ENCODE data around the gene MYL10.

DNA sequence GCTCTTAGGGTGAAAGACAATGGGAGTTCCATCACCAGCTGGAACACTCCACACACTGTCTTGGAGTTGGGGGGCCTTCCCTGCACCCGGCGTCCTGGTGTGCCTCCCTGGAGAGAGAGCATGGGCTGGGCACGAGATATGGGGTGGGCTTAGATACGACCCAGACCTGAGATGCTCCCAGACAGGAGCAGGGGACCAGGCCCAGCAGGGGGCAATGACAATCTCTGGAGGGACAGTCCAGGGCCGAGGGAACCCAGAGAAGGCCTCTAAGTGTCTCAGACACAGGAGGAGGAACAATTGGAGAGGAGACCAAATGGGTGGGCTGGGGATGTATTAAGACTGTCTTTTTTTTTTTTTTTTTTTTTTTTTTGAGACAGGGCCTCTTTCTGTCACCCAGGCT lies 40.0 kb downstream of the MYL10 start:
- TF ChIP-seq SMC3 (IDR thresholded peaks at IDR 0.05; ENCODE audit: borderline replicate concordance, low read length) (no peak), EZH2 (IDR thresholded peaks at IDR 0.05; ENCODE audit: borderline replicate concordance, control insufficient read depth, low read depth, low read length) (no peak), POLR2AphosphoS5 (IDR thresholded peaks at IDR 0.05; ENCODE audit: low read length) (no peak), POLR2A (IDR thresholded peaks at IDR 0.05; ENCODE audit: low read depth, low read length) (no peak), CREB1 (IDR thresholded peaks at IDR 0.05; ENCODE audit: low read depth) (no peak), CBFB (IDR thresholded peaks at IDR 0.05; ENCODE audit: low read depth) (no peak), FOXK2 (IDR thresholded peaks at IDR 0.05) (no peak)
- TF ChIP-seq, protein P1, sequence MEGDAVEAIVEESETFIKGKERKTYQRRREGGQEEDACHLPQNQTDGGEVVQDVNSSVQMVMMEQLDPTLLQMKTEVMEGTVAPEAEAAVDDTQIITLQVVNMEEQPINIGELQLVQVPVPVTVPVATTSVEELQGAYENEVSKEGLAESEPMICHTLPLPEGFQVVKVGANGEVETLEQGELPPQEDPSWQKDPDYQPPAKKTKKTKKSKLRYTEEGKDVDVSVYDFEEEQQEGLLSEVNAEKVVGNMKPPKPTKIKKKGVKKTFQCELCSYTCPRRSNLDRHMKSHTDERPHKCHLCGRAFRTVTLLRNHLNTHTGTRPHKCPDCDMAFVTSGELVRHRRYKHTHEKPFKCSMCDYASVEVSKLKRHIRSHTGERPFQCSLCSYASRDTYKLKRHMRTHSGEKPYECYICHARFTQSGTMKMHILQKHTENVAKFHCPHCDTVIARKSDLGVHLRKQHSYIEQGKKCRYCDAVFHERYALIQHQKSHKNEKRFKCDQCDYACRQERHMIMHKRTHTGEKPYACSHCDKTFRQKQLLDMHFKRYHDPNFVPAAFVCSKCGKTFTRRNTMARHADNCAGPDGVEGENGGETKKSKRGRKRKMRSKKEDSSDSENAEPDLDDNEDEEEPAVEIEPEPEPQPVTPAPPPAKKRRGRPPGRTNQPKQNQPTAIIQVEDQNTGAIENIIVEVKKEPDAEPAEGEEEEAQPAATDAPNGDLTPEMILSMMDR (IDR thresholded peaks at IDR 0.05 in 2 of 3, conservative IDR thresholded peaks at IDR 0.05 in 1 of 3; ENCODE audit: control insufficient read depth in 2 of 3, extremely low read depth in 1 of 3, insufficient read depth in 1 of 3, low read depth in 3 of 3, low read length in 3 of 3), result no peak
- TF ChIP-seq, protein P2, sequence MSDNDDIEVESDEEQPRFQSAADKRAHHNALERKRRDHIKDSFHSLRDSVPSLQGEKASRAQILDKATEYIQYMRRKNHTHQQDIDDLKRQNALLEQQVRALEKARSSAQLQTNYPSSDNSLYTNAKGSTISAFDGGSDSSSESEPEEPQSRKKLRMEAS (IDR thresholded peaks at IDR 0.05; ENCODE audit: low read depth, low read length), result no peak
